SK-N-SH treated with all-trans-retinoic acid at 6 μM for 48 hours (cell line): ENCODE measurements around the gene LPCAT3.
"Not testable (repeated sequence)": the region's sequence is repeated elsewhere in the genome, so short reads cannot be mapped to it uniquely, and the experiment has no call there.

Source experiments
- ATAC-seq: fragments of 200-7000 bp; cut with Tn5 transposase; 3 replicates; pipeline ENCODE4 v1.9.1; 2020; ENCODE audit warnings: mild to moderate bottlenecking, moderate library complexity
- BACH2 ChIP-seq: fragments of 250-450 bp; sonication (Bioruptor Pico); IDR thresholded peaks from 2 replicates; pipeline ENCODE4 v1.9.0; 2021; ENCODE audit warnings: mild to moderate bottlenecking, borderline replicate concordance
- CSDC2 ChIP-seq: fragments of 250-450 bp; sonication (Bioruptor Pico); IDR thresholded peaks from 2 replicates; pipeline ENCODE4 v1.5.0; 2020; ENCODE audit warnings: mild to moderate bottlenecking, moderate library complexity
- CSRNP3 ChIP-seq: fragments of 250-450 bp; sonication (Bioruptor Pico); IDR thresholded peaks from 2 replicates; pipeline ENCODE4 v1.5.1; 2021; ENCODE audit warnings: mild to moderate bottlenecking, moderate library complexity
- ESRRG ChIP-seq: fragments of 250-450 bp; sonication (Bioruptor Pico); IDR thresholded peaks from 2 replicates; pipeline ENCODE4 v1.6.1; 2021; ENCODE audit warnings: mild to moderate bottlenecking
- ISL1 ChIP-seq: fragments of 250-450 bp; sonication (Bioruptor Pico); IDR thresholded peaks from 2 replicates; pipeline ENCODE4 v2.1.2; 2022; ENCODE audit warnings: mild to moderate bottlenecking, moderate library complexity
- PATZ1 ChIP-seq: fragments of 250-450 bp; sonication (Bioruptor Pico); IDR thresholded peaks from 2 replicates; pipeline ENCODE4 v1.8.0; 2020; ENCODE audit warnings: mild to moderate bottlenecking, moderate library complexity, borderline replicate concordance
- RARB ChIP-seq: fragments of 250-450 bp; sonication (Bioruptor Pico); IDR thresholded peaks from 2 replicates; pipeline ENCODE4 v1.8.0; 2021; ENCODE audit warnings: mild to moderate bottlenecking, moderate library complexity
- SNAI2 ChIP-seq: fragments of 250-450 bp; sonication (Bioruptor Pico); IDR thresholded peaks from 2 replicates; pipeline ENCODE4 v1.5.0; 2020; ENCODE audit warnings: mild to moderate bottlenecking, moderate library complexity
- TCF4 ChIP-seq: fragments of 250-450 bp; sonication (Bioruptor Pico); IDR thresholded peaks from 2 replicates; pipeline ENCODE4 v1.8.0; 2021; ENCODE audit warnings: mild to moderate bottlenecking, moderate library complexity, borderline replicate concordance
- TOX ChIP-seq: fragments of 250-450 bp; sonication (Bioruptor Pico); IDR thresholded peaks from 2 replicates; pipeline ENCODE4 v1.8.0; 2021; ENCODE audit warnings: mild to moderate bottlenecking, moderate library complexity, borderline replicate concordance
- ZC3H10 ChIP-seq: fragments of 250-450 bp; sonication (Bioruptor Pico); IDR thresholded peaks from 2 replicates; pipeline ENCODE4 v1.5.1; 2021; ENCODE audit warnings: mild to moderate bottlenecking, moderate library complexity
- ZFP30 ChIP-seq: fragments of 450-650 bp; formaldehyde crosslinking; IDR thresholded peaks from 2 replicates; pipeline ENCODE4 v1.5.0; 2022; ENCODE audit warnings: mild to moderate bottlenecking, moderate library complexity
- ZNF565 ChIP-seq: fragments of 450-650 bp; formaldehyde crosslinking; conservative IDR thresholded peaks from 2 replicates; pipeline ENCODE4 v1.5.0; 2020; ENCODE audit warnings: low read depth, mild to moderate bottlenecking, moderate library complexity
- TF ChIP-seq, protein P1 (sequence below): fragments of 250-450 bp; sonication (Bioruptor Pico); IDR thresholded peaks from 2 replicates; pipeline ENCODE4 v1.5.1; 2020; ENCODE audit warnings: low read depth, mild to moderate bottlenecking, moderate library complexity
- TF ChIP-seq, protein P2 (sequence below): fragments of 250-450 bp; sonication (Bioruptor Pico); IDR thresholded peaks from 2 replicates; pipeline ENCODE4 v1.8.0; 2021; ENCODE audit warnings: low read depth, mild to moderate bottlenecking, moderate library complexity, borderline replicate concordance
- TF ChIP-seq, protein P3 (sequence below): fragments of 250-450 bp; sonication (Bioruptor Pico); IDR thresholded peaks from 2 replicates; pipeline ENCODE4 v1.5.0; 2020; ENCODE audit warnings: mild to moderate bottlenecking, moderate library complexity

The LPCAT3 gene

DNA sequence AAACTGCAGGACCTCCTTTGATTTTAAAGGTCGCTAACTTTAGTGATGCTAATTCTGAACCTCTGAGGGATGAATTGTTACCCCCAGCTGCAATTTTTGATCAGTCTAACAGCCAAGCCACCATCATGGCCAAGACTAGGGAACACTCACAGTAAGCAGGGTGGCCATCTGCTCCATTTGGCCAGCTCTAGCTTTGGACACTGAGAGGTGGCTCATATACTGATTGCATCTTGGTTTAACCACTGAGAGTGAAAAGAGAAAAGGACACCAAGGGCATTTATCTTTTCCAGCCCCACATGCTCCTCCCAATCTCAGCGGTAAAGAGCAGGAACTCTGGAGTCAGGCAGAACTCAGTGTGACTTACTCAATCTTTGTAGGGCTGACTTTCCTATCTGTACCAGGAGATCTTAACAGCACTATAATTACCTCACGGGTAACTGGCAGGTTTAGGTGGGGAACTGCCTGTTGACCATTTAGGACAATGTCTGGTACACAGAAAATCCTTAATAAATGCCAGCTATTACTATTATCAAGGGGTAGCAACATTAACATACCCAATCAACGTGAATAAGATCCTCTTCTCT, 6.2 kb downstream of the LPCAT3 start:
- TF ChIP-seq CSDC2 (CRISPR knock-in tag) (no peak), ZFP30 (CRISPR knock-in tag) (no peak), ISL1 (no peak), CSRNP3 (no peak), ZNF565 (CRISPR knock-in tag) (no peak), ZC3H10 (CRISPR knock-in tag) (no peak), TCF4 (CRISPR knock-in tag) (no peak), PATZ1 (CRISPR knock-in tag) (no peak)
- no peak for ATAC-seq

DNA sequence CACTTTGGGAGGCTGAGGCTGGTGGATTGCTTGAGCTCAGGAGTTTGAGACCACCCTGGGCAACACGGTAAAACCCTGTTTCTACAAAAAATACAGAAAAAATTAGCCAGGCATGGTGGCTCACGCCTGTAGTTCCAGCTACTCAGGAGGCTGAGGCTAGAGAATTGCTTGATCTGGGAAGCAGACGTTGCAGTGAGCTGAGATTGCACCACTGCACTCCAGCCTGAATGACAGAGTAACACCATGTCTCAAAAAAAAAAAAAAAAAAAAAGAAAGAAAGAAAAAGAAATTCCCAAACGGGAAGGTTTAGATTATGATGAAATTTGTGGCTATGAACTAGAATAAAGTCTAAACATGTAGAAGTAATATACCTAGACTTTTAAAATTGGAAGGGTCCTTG, 6.9 kb downstream of the LPCAT3 start:
- ATAC-seq, result not testable (repeated sequence)

GRCh38 chr12:7009512-7009911, 8.8 kb downstream of the LPCAT3 start:
- TF ChIP-seq RARB (CRISPR knock-in tag), result no peak
- TF ChIP-seq, protein P1, sequence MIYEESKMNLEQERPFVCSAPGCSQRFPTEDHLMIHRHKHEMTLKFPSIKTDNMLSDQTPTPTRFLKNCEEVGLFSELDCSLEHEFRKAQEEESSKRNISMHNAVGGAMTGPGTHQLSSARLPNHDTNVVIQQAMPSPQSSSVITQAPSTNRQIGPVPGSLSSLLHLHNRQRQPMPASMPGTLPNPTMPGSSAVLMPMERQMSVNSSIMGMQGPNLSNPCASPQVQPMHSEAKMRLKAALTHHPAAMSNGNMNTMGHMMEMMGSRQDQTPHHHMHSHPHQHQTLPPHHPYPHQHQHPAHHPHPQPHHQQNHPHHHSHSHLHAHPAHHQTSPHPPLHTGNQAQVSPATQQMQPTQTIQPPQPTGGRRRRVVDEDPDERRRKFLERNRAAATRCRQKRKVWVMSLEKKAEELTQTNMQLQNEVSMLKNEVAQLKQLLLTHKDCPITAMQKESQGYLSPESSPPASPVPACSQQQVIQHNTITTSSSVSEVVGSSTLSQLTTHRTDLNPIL, result no peak
- TF ChIP-seq PATZ1 (CRISPR knock-in tag), result no peak
- TF ChIP-seq ZFP30 (CRISPR knock-in tag), result no peak
- TF ChIP-seq, protein P2, sequence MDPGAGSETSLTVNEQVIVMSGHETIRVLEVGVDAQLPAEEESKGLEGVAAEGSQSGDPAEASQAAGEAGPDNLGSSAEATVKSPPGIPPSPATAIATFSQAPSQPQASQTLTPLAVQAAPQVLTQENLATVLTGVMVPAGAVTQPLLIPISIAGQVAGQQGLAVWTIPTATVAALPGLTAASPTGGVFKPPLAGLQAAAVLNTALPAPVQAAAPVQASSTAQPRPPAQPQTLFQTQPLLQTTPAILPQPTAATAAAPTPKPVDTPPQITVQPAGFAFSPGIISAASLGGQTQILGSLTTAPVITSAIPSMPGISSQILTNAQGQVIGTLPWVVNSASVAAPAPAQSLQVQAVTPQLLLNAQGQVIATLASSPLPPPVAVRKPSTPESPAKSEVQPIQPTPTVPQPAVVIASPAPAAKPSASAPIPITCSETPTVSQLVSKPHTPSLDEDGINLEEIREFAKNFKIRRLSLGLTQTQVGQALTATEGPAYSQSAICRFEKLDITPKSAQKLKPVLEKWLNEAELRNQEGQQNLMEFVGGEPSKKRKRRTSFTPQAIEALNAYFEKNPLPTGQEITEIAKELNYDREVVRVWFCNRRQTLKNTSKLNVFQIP (CRISPR knock-in tag), result no peak
- TF ChIP-seq ZC3H10 (CRISPR knock-in tag), result no peak
- no peak for TF ChIP-seq ISL1
- no peak for TF ChIP-seq SNAI2
- TF ChIP-seq TCF4 (CRISPR knock-in tag), result no peak
- TF ChIP-seq, protein P3, sequence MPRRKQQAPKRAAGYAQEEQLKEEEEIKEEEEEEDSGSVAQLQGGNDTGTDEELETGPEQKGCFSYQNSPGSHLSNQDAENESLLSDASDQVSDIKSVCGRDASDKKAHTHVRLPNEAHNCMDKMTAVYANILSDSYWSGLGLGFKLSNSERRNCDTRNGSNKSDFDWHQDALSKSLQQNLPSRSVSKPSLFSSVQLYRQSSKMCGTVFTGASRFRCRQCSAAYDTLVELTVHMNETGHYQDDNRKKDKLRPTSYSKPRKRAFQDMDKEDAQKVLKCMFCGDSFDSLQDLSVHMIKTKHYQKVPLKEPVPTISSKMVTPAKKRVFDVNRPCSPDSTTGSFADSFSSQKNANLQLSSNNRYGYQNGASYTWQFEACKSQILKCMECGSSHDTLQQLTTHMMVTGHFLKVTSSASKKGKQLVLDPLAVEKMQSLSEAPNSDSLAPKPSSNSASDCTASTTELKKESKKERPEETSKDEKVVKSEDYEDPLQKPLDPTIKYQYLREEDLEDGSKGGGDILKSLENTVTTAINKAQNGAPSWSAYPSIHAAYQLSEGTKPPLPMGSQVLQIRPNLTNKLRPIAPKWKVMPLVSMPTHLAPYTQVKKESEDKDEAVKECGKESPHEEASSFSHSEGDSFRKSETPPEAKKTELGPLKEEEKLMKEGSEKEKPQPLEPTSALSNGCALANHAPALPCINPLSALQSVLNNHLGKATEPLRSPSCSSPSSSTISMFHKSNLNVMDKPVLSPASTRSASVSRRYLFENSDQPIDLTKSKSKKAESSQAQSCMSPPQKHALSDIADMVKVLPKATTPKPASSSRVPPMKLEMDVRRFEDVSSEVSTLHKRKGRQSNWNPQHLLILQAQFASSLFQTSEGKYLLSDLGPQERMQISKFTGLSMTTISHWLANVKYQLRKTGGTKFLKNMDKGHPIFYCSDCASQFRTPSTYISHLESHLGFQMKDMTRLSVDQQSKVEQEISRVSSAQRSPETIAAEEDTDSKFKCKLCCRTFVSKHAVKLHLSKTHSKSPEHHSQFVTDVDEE, result no peak
- no peak for TF ChIP-seq BACH2 (CRISPR knock-in tag)
- TF ChIP-seq TOX, result no peak
- TF ChIP-seq ESRRG (CRISPR knock-in tag), result no peak
- no peak for ATAC-seq

- TF ChIP-seq ZNF565 (CRISPR knock-in tag), result no peak
- no peak for ATAC-seq
Observed at GRCh38 chr12:7008864-7009263, 9.4 kb downstream of the LPCAT3 start.
